Glomerular endothelial cell (primary cell): ENCODE data around the gene SPOCK1. TPM values are rescaled to one million over a fixed set of nuclear protein-coding genes. Genes with fewer than 3 reads are reported as not detected.

Source experiments
- total RNA-seq: library from RNA; depleted of rRNA; stranded (reverse); fragments of >200 nt; gene quantifications from 2 replicates; pipeline ENCODE4 v1.2.3, GENCODE V29; 2015

SPOCK1 gene
- total RNA-seq, 1 donor from 2014 or later = 24.4 TPM

Other genes with a start within 250 kb of the SPOCK1 start
- 3.3 and 8.6 TPM in 2 replicates for gene KLHL3, start 236.8 kb upstream of the SPOCK1 start, total RNA-seq